ENCODE data around the gene CYP21A2.
"Not testable (repeated sequence)": the region's sequence is repeated elsewhere in the genome, so short reads cannot be mapped to it uniquely, and the experiment has no call there.

The CYP21A2 gene

DNA sequence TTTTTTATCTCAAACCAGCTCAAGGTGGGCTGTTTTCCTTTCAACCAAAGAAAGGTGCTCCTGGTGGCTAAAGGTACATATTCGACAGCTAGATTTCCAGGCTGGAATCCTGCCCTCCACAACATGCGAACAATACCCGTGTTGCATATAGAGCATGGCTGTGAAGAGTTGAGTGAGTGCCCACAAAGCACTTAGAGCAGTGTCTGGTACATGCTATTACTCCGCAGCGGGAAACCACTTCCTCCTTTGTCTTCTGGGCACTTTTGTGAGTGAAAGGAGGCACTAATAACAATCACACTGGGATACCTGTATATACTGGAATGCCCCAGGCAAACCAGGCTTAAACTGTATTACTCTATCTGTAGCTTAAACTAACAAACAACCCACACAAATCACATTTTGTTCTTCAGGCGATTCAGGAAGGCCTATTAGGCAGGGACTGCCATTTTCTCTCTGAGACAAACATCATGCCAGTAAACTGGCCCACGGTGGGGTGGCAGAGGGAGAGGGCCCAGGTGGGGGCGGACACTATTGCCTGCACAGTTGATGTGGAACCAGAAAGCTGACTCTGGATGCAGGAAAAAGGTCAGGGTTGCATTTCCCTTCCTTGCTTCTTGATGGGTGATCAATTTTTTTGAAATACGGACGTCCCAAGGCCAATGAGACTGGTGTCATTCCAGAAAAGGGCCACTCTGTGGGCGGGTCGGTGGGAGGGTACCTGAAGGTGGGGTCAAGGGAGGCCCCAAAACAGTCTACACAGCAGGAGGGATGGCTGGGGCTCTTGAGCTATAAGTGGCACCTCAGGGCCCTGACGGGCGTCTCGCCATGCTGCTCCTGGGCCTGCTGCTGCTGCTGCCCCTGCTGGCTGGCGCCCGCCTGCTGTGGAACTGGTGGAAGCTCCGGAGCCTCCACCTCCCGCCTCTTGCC lies at the start of gene CYP21A2:
Gene CYP21A2, plus strand, starts transcription at position 818 of the 927 bp plus-strand sequence. Its CDS starts 8 bp downstream, at position 826.
- not testable (repeated sequence) for ATAC-seq

- ATAC-seq = peak; percentile 54; the same call in 2 of the 3 replicates
These were observed 48.9 kb upstream of the CYP21A2 start for GRCh38 chr6:31989363-31989762.

DNA sequence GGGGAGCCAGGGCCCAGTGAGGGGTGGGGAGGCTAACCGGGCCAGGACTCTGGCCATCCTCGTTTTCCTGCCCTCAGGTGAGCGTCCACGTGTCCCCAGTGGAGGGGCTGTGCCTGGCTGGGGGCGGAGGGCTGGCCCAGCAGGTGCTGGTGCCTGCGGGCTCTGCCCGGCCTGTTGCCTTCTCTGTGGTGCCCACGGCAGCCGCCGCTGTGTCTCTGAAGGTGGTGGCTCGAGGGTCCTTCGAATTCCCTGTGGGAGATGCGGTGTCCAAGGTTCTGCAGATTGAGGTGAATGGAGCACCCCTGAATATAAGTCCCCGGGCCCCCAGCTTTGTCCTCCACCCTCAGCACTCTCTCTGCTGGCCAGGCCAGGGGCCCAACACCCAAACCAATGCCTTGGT lies 43.8 kb upstream of the CYP21A2 start:
- not testable (repeated sequence) for ATAC-seq

DNA sequence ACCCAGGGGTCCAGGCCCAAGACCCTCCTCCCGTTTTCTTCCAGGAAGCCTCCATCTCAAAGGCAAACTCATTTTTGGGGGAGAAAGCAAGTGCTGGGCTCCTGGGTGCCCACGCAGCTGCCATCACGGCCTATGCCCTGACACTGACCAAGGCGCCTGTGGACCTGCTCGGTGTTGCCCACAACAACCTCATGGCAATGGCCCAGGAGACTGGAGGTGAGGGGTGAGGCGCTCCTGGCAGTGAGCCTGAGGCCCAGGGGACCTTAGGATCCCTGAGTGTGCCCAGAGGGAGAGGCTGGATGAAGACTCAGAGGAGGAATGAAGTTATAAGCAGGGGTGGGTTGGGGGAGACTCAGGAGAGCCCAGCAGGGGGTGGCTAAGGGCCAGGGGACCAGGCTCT lies 41.8 kb upstream of the CYP21A2 start:
- not testable (repeated sequence) for ATAC-seq

- not testable (repeated sequence) for ATAC-seq
These were observed 35.5 kb upstream of the CYP21A2 start for GRCh38 chr6:32002546-32003268.

GRCh38 chr6:32003301-32003700 lies 34.9 kb upstream of the CYP21A2 start:
- not testable (repeated sequence) for ATAC-seq

DNA sequence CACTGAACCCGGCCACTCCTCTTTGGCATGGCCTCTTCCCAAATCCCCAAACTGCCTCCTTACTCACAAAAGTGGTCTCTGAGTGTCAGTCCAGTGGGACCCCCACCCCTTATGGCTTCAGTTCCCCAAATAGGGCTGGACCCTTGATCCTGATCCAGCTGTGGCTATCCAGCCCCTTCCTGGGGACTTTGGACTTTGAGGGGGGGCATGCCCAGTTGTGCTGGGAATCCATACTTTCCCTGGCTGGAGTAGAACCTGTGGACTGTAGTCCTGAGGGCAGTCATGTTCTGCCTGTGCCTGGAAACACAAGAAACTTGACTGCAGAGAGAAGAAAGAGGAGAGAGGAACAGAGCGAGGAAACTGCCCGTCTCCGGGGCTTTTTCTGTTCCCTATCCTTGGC lies 33.8 kb upstream of the CYP21A2 start:
- not testable (repeated sequence) for ATAC-seq

DNA sequence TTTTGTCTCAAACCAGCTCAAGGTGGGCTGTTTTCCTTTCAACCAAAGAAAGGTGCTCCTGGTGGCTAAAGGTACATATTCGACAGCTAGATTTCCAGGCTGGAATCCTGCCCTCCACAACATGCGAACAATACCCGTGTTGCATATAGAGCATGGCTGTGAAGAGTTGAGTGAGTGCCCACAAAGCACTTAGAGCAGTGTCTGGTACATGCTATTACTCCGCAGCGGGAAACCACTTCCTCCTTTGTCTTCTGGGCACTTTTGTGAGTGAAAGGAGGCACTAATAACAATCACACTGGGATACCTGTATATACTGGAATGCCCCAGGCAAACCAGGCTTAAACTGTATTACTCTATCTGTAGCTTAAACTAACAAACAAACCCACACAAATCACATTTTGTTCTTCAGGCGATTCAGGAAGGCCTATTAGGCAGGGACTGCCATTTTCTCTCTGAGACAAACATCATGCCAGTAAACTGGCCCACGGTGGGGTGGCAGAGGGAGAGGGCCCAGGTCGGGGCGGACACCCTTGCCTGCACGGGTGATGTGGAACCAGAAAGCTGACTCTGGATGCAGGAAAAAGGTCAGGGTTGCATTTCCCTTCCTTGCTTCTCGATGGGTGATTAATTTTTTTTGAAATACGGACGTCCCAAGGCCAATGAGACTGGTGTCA lies 33.2 kb upstream of the CYP21A2 start:
- 0 out of 3 replicates have a peak, but pooled peaks have one; percentile 7 for ATAC-seq

DNA sequence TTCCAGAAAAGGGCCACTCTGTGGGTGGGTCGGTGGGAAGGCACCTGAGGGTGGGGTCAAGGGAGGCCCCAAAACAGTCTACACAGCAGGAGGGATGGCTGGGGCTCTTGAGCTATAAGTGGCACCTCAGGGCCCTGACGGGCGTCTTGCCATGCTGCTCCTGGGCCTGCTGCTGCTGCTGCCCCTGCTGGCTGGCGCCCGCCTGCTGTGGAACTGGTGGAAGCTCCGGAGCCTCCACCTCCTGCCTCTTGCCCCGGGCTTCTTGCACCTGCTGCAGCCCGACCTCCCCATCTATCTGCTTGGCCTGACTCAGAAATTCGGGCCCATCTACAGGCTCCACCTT lies 32.7 kb upstream of the CYP21A2 start:
- not testable (repeated sequence) for ATAC-seq

DNA sequence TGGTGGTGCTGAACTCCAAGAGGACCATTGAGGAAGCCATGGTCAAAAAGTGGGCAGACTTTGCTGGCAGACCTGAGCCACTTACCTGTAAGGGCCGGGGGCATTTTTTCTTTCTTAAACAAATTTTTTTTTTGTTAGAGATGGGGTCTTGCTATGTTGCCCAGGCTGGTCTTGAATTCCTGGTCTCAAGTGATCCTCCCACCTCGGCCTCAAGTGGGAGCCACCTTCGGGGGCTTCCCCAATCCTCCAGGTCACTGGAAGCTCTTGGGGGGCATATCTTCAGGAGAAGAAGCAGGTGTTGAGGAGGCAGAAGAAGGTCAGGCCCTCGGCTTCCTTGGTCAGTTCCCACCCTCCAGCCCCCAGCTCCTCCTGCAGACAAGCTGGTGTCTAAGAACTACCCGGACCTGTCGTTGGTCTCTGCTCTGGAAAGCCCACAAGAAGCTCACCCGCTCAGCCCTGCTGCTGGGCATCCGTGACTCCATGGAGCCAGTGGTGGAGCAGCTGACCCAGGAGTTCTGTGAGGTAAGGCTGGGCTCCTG lies 32.2 kb upstream of the CYP21A2 start:
- ATAC-seq = not testable (repeated sequence)

GRCh38 chr6:32007086-32007485 lies 31.1 kb upstream of the CYP21A2 start:
- not testable (repeated sequence) for ATAC-seq

DNA sequence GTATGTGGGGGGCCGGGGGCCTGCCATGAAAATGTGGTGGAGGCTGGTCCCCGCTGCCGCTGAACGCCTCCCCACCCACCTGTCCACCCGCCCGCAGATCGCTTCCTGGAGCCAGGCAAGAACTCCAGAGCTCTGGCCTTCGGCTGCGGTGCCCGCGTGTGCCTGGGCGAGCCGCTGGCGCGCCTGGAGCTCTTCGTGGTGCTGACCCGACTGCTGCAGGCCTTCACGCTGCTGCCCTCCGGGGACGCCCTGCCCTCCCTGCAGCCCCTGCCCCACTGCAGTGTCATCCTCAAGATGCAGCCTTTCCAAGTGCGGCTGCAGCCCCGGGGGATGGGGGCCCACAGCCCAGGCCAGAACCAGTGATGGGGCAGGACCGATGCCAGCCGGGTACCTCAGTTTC lies 30.2 kb upstream of the CYP21A2 start:
- peak; percentile 59 for ATAC-seq

DNA sequence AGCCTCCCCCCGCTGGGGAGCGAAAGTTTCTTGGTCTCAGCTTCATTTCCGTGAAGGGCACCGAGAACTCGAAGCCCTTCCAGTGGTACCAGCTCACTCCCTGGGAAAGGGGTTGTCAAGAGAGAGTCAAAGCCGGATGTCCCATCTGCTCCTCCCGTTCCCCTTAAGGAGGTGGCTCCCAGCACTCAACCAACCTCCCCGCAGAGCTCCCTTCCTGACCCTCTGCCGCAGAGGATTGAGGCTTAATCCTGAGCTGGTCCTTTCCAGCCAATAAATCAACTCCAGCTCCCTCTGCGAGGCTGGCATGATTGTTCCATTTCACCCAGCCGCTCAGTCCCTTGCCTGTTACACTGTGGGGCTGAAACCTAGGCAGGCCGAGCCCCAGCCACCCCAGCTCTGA lies 29.6 kb upstream of the CYP21A2 start:
- ATAC-seq = peak; percentile 6; the same call in 1 of the 3 replicates

DNA sequence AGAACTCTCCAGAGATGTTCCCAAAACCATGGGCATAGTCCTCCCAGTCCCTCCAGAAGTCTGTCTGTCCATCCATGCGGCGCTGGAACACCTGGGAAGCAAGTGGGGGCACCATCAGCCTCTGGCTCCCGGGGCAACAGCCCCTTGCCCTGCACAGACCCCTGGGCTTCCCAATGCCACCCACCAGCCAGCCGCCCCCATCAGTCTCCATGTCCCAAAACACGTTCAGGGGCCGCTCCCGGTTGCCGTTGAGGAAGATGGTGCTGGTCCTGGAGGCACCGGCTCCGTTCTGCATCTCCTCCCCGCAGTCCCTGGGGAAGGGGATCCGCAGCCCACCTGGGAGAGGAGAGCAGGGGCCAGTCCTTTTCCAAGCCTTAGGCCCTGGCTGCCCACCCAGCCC lies 28.7 kb upstream of the CYP21A2 start:
- not testable (repeated sequence) for ATAC-seq

- not testable (repeated sequence) for ATAC-seq
These were observed 27.2 kb upstream of the CYP21A2 start for GRCh38 chr6:32010856-32011530.

- not testable (repeated sequence) for ATAC-seq
These were observed 25.1 kb upstream of the CYP21A2 start for GRCh38 chr6:32012941-32013617.

- not testable (repeated sequence) for ATAC-seq
These were observed 24.5 kb upstream of the CYP21A2 start for GRCh38 chr6:32013738-32014137.

DNA sequence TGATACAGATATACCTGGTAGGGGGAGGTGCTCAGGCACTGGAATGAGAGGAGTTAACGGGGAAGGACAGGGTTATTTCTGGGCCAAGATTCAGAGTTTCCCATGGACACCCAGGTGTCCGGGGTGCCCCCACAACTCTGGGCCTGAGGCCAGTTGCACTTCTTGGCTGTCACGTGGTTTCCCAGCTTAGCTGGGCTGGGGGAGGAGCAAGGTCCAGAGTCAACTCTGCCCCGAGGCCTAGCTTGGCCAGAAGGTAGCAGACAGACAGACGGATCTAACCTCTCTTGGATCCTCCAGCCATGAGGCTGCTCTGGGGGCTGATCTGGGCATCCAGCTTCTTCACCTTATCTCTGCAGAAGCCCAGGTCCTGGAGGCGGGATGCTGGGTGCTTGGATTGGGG lies 23.7 kb upstream of the CYP21A2 start, which contains the start of gene C4B:
Gene C4B, plus strand, starts transcription at position 249 of the 400 bp plus-strand sequence. Its CDS starts 51 bp downstream, at position 300.
- not testable (repeated sequence) for ATAC-seq

GRCh38 chr6:32022100-32022499 lies 16.1 kb upstream of the CYP21A2 start:
- ATAC-seq = 0 out of 3 replicates have a peak, but pooled peaks have one; percentile 40

DNA sequence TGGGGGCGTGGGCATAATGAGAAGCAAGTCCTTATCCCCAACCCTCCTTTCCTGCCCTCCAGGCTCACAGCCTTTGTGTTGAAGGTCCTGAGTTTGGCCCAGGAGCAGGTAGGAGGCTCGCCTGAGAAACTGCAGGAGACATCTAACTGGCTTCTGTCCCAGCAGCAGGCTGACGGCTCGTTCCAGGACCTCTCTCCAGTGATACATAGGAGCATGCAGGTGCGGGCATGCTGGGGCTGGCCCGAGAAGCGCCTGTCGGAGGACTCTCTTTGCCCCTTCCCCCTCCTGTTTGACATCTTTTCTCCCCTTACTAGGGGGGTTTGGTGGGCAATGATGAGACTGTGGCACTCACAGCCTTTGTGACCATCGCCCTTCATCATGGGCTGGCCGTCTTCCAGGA lies 9.6 kb upstream of the CYP21A2 start:
- not testable (repeated sequence) for ATAC-seq

DNA sequence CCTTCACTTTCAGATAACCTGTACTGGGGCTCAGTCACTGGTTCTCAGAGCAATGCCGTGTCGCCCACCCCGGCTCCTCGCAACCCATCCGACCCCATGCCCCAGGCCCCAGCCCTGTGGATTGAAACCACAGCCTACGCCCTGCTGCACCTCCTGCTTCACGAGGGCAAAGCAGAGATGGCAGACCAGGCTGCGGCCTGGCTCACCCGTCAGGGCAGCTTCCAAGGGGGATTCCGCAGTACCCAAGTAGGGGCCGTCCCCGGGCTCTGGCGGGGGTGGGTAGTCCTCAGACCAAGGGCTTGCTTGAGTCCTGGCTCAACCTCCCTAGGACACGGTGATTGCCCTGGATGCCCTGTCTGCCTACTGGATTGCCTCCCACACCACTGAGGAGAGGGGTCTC lies 8.7 kb upstream of the CYP21A2 start:
- not testable (repeated sequence) for ATAC-seq
